Karpas-422 (cell line): ENCODE data around the gene F12. TPM values are rescaled to one million over a fixed set of nuclear protein-coding genes. Genes with fewer than 3 reads are reported as not detected.
"Not testable (repeated sequence)": the region's sequence is repeated elsewhere in the genome, so short reads cannot be mapped to it uniquely, and the experiment has no call there.

ENCODE experiments used
- DNase-seq: peaks from one replicate; pipeline ENCODE4 v3.0.0-alpha.2; 2015
- H2AFZ ChIP-seq: fragments of 200-600 bp; sonication (generic); 2 replicates; pipeline ENCODE4 v1.6.1; 2014; ENCODE audit warnings: antibody characterized with exemption, low read length, mixed read lengths
- H3K27ac ChIP-seq: fragments of 200-600 bp; sonication (generic); 2 replicates; pipeline ENCODE4 v1.5.1; 2014; ENCODE audit warnings: mild to moderate bottlenecking, low read length, moderate library complexity
- H3K27me3 ChIP-seq: fragments of 200-600 bp; sonication (generic); 2 replicates; pipeline ENCODE4 v1.6.1; 2014; ENCODE audit warnings: low read length, mixed read lengths
- H3K36me3 ChIP-seq: fragments of 200-600 bp; sonication (generic); 2 replicates; pipeline ENCODE4 v1.6.1; 2014; ENCODE audit warnings: low read length, mixed read lengths; ENCODE audit not compliant: insufficient read depth
- H3K4me1 ChIP-seq: fragments of 200-600 bp; sonication (generic); 2 replicates; pipeline ENCODE4 v1.6.1; 2014; ENCODE audit warnings: mild to moderate bottlenecking, low read length, mixed read lengths
- H3K4me2 ChIP-seq: fragments of 200-600 bp; sonication (generic); 2 replicates; pipeline ENCODE4 v1.6.1; 2014; ENCODE audit warnings: low read length, low read depth, mild to moderate bottlenecking; ENCODE audit not compliant: poor library complexity, severe bottlenecking
- H3K4me3 ChIP-seq: fragments of 200-600 bp; sonication (generic); 2 replicates; pipeline ENCODE4 v1.5.1; 2014; ENCODE audit warnings: mild to moderate bottlenecking, antibody characterized with exemption, low read length, mixed read lengths
- H3K79me2 ChIP-seq: fragments of 200-600 bp; sonication (generic); 2 replicates; pipeline ENCODE4 v1.6.1; 2014; ENCODE audit warnings: mild to moderate bottlenecking, low read length, mixed read lengths
- H3K9ac ChIP-seq: fragments of 200-600 bp; sonication (generic); 2 replicates; pipeline ENCODE4 v1.6.0; 2014; ENCODE audit warnings: low read length
- H3K9me2 ChIP-seq: fragments of 200-600 bp; sonication (generic), shearing (Covaris generic); replicated peaks from 2 replicates; pipeline ENCODE4 v1.6.0; 2014; ENCODE audit warnings: mild to moderate bottlenecking, low read length, moderate library complexity; ENCODE audit not compliant: insufficient read depth
- H3K9me3 ChIP-seq: fragments of 300-700, 200-600 bp; sonication (generic); 2 replicates; pipeline ENCODE4 v1.6.1; 2014; ENCODE audit warnings: low read length, mixed read lengths
- H4K20me1 ChIP-seq: fragments of 200-600 bp; sonication (generic); 2 replicates; pipeline ENCODE4 v1.6.1; 2014; ENCODE audit warnings: mild to moderate bottlenecking, antibody characterized with exemption, low read length, low read depth; ENCODE audit not compliant: insufficient read depth
- total RNA-seq: library from RNA; depleted of rRNA; stranded (reverse); fragments of >200 nt; shearing (Covaris generic); gene quantifications from 2 replicates; pipeline ENCODE4 v1.2.3, GENCODE V29; 2014; ENCODE audit warnings: low replicate concordance

F12 gene
- total RNA-seq, 1 experiment from 2014 or later, result 6.5 TPM

DNA sequence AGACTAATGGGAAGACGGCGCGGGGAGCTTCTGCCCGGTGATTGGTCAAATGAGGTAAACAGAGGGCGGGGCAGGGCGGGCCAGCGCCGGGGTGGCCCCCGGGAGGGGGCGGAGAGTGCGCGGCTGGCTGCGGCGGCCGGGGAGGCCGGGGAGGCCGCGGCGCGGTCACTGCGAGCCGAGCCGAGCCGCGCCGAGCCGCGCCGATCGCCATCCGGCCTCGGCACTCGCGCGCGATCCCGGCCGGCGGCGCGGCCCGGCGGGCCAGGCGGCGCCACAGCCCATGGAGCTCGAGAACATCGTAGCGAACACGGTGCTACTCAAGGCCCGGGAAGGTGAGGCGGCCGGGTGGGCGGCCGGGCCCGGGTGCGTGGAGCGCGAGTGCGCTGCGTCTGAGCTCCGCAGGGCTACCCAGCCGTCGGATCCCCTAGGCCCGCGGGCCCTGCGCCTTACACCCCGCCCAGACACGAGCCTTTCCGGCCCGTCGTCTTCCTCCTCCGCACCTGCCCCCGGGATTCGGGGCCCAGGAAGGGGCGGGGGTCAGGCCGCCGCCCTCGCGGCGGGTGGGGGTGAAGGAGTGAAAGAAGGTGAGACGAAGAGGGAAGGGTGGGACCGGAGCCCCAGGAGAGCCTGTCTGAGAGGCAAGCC lies 17.3 kb upstream of the F12 start, which contains the start of gene GRK6:
GRK6 (plus strand) TSS at position 111 of the 645 bp plus-strand sequence; CDS start at position 281, 170 bp downstream.
- peak within 1 kb of the TSS; percentile 95 for H3K4me2 ChIP-seq
- peak within 1 kb of the TSS; percentile 90 for H3K4me3 ChIP-seq
- peak within 1 kb of the TSS; percentile 92 for H3K9ac ChIP-seq
- peaks cover 20% of the 10 kb centered on the region; the same call in 1 of the 2 replicates for H4K20me1 ChIP-seq
- H3K36me3 ChIP-seq, result no peaks in the 10 kb centered on the region
- H3K27me3 ChIP-seq, result no peaks in the 10 kb centered on the region
- DNase-seq, result peak; percentile 88
- peak within 1 kb of the TSS; percentile 63 for H2AFZ ChIP-seq
- H3K27ac ChIP-seq, result peak within 1 kb of the TSS; percentile 84
- peaks cover 55% of the 10 kb centered on the region for H3K4me1 ChIP-seq
- H3K9me3 ChIP-seq, result no peaks in the 10 kb centered on the region
- H3K79me2 ChIP-seq, result peaks cover 47% of the 10 kb centered on the region
- H3K9me2 ChIP-seq, result no peaks in the 10 kb centered on the region

DNA sequence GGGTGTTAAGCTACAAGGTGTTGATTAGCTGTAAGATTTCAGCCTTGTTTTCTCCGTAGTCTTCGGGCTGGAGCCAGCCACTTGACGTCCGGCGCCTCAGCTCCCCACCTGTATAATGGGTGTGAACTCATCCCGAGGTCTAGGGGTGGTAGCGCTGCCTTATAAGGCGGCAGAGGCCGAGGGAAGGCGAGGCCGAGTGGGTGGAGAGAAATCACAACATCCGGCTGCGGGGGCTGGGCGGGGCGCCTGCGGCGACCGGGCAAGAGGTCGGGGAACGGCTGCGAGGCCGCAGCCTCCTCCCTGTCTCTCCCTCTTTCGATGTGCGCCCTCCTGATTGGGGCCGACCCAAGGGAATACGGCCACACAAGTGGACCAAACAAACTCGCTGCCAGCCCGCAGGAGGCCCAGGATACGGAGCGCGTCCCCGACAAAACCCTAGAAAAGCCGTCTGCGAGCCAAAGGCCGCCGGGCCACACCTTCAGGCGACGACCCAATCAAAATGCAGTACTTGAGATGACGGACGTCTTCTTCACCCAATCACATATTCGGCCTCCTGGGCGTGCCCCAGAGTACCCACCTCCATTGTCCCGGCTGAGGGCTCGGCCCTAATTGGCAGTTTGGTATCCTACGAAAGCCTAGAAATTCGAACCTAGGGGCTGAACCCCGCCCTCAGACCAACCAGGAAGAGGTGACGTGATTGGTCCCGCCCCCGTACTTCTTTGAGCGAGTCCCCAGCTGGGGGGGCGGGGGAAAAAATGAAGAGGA lies 16.6 kb upstream of the F12 start:
- Histone ChIP-seq H2AFZ (peak overlapping the region; percentile 63), H3K9me2 (no peaks in the 10 kb centered on the region), H3K79me2 (peaks cover 43% of the 10 kb centered on the region), H3K4me3 (peak overlapping the region; percentile 73), H3K27ac (no peak overlapping the region; the same call in 1 of the 2 replicates), H3K9ac (peak overlapping the region; percentile 78), H3K9me3 (no peaks in the 10 kb centered on the region), H3K4me2 (peak overlapping the region; percentile 83), H3K27me3 (no peaks in the 10 kb centered on the region), H4K20me1 (peaks cover 20% of the 10 kb centered on the region; the same call in 1 of the 2 replicates), H3K36me3 (no peaks in the 10 kb centered on the region), H3K4me1 (peaks cover 48% of the 10 kb centered on the region)
- peak; percentile 100 for DNase-seq

DNA sequence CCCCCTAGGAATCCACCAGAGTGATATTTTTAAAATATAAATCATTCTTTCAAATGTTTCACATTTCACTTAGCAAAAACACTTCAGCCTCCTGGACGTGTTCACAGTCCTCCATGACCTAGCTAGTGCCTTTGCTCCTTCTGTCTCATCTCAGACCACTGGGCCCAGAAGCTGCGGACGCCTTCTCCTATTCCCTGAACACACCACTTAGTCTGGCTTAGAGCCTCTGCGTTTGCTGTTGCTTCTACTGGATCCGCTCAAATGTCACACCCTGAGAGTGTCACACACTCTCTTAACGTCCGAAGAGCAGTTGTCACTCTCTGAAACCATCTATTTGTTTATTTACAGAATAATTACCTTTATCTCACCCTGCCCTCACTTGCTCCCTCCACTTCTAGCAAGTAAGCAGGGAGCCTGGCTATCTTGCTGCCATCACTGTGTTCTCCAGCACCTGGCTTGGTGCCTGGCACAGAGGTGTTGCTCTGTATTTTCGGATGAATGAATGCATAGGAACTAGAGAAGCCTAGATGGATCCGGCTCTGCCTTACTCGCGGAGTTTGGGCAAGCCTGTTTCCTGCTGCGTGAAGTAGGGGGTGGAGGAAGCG lies 15.9 kb upstream of the F12 start:
- H3K9ac ChIP-seq, result peak overlapping the region; percentile 78
- H3K36me3 ChIP-seq, result no peaks in the 10 kb centered on the region
- no peaks in the 10 kb centered on the region for H3K9me3 ChIP-seq
- peaks cover 42% of the 10 kb centered on the region for H3K4me1 ChIP-seq
- peaks cover 36% of the 10 kb centered on the region for H3K79me2 ChIP-seq
- peak overlapping the region; percentile 63 for H2AFZ ChIP-seq
- DNase-seq, result no peak
- peak overlapping the region; percentile 83 for H3K4me2 ChIP-seq
- H3K27ac ChIP-seq, result no peak overlapping the region
- H4K20me1 ChIP-seq, result peaks cover 20% of the 10 kb centered on the region; the same call in 1 of the 2 replicates
- H3K27me3 ChIP-seq, result no peaks in the 10 kb centered on the region
- no peaks in the 10 kb centered on the region for H3K9me2 ChIP-seq
- peak overlapping the region; percentile 73 for H3K4me3 ChIP-seq

DNA sequence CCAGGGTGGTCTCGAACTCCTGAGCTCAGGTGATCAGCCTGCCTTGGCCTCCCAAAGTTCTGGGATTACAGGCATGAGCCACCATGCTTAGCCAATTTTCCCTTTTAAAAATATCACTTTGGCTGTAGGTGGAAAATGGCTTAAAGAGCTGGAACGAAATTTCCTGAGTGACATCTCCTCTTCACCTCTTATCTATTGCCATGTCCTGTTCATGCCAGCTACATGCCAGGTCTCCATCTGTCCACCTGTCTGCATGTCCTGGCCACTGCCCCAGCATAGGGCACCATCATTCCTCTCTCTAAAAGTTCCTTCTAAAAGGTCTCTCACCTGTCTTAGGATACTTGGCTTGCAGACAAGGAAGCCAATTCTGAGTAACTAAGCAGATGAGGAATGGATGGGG lies 14.3 kb upstream of the F12 start:
- peaks cover 17% of the 10 kb centered on the region; the same call in 1 of the 2 replicates for H4K20me1 ChIP-seq
- H3K4me1 ChIP-seq, result peaks cover 25% of the 10 kb centered on the region
- H3K36me3 ChIP-seq, result no peaks in the 10 kb centered on the region
- H3K9ac ChIP-seq, result no peak overlapping the region
- no peak overlapping the region for H3K4me3 ChIP-seq
- H3K9me2 ChIP-seq, result no peaks in the 10 kb centered on the region
- H3K27ac ChIP-seq, result no peak overlapping the region
- peaks cover 20% of the 10 kb centered on the region for H3K79me2 ChIP-seq
- no peak overlapping the region for H2AFZ ChIP-seq
- no peaks in the 10 kb centered on the region for H3K27me3 ChIP-seq
- H3K9me3 ChIP-seq, result no peaks in the 10 kb centered on the region
- DNase-seq, result no peak
- no peak overlapping the region for H3K4me2 ChIP-seq

DNA sequence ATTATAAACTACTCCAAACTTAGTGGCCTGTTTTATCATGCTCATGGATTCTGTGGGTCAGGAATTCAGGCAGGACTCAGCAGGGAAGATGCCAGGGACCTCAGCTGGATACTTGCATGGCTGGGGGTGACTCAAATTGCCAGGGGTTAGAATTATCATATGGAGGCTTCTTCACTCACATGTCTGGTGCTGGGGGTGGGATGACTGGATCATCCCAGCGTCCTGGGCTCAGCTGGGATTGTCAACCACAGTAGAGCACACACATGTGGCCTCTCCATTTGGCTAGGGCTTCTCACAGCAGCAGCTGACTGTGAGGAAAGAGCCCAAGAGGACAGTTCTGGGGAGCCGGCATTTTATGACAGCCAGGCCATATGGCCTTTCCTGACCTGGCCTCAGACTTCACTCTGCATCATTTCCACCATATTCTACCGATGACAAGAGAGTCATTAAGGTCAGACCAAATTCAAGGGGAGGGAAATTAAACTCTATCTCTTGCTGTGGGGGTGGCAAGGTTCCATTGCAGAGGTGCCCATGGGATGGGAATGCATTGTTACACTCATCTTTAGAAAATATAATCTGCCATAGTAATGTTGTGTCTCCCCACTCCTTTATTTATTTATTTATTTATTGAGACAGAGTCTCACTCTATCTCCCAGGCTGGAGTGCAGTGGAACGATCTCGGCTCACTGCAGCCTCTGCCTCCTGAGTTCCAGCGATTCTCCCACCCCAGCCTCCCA lies 11.9 kb upstream of the F12 start:
- Histone ChIP-seq H4K20me1 (no peaks in the 10 kb centered on the region), H3K9me3 (no peaks in the 10 kb centered on the region), H3K9ac (no peak overlapping the region), H3K27me3 (no peaks in the 10 kb centered on the region), H3K36me3 (no peaks in the 10 kb centered on the region), H3K9me2 (no peaks in the 10 kb centered on the region), H3K79me2 (no peaks in the 10 kb centered on the region), H3K4me3 (no peak overlapping the region), H3K4me2 (no peak overlapping the region), H2AFZ (no peak overlapping the region), H3K4me1 (peaks cover 9% of the 10 kb centered on the region), H3K27ac (no peak overlapping the region)
- no peak for DNase-seq

DNA sequence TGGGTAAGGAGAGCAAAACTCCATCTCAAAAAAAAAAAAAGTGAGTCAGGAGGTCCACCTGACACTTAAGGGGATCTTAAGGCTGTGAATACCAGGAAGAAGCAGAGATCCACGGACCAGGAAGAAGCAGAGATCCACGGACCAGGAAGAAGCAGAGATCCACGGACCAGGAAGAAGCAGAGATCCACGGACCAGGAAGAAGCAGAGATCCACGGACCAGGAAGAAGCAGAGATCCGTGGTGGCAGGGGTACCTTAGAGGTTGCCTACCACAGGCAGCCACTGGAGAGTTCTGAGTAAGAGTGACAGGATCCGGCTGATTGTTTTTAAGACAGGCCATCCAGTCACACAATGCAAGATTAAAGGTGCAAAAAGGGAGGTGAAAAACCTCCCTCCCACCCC lies 11.1 kb upstream of the F12 start:
- not testable (repeated sequence) for H3K4me2 ChIP-seq, H3K27me3 ChIP-seq, H3K27ac ChIP-seq, H3K9me2 ChIP-seq, H3K9me3 ChIP-seq, DNase-seq, H3K36me3 ChIP-seq, H4K20me1 ChIP-seq, H3K79me2 ChIP-seq, H3K4me3 ChIP-seq, H3K4me1 ChIP-seq, H3K9ac ChIP-seq, H2AFZ ChIP-seq

DNA sequence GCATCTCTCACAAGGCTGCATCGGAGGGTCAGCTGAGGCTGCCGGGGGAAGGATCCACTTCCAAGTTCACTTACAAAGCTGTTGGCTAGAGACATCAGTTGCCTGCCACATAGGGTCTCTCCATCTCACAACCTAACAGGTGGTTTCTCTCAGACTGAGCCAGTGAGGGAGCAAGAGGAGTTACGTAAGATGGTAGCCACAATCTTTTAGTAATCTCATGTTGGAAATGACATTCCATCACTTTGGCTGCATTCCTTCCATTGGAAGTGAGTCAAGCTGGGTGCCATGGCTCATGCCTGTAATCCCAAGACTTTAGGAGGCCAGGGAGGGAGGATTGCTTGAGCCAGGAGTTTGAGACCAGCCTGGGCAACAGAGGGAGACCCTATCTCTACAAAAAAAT lies 9.7 kb upstream of the F12 start:
- Histone ChIP-seq H3K9ac (no peak overlapping the region), H3K79me2 (no peaks in the 10 kb centered on the region), H3K9me3 (no peaks in the 10 kb centered on the region), H3K27me3 (no peaks in the 10 kb centered on the region), H3K36me3 (no peaks in the 10 kb centered on the region), H3K9me2 (no peaks in the 10 kb centered on the region), H2AFZ (no peak overlapping the region), H3K4me1 (no peaks in the 10 kb centered on the region), H3K4me3 (no peak overlapping the region), H4K20me1 (no peaks in the 10 kb centered on the region), H3K4me2 (no peak overlapping the region), H3K27ac (no peak overlapping the region)
- no peak for DNase-seq

DNA sequence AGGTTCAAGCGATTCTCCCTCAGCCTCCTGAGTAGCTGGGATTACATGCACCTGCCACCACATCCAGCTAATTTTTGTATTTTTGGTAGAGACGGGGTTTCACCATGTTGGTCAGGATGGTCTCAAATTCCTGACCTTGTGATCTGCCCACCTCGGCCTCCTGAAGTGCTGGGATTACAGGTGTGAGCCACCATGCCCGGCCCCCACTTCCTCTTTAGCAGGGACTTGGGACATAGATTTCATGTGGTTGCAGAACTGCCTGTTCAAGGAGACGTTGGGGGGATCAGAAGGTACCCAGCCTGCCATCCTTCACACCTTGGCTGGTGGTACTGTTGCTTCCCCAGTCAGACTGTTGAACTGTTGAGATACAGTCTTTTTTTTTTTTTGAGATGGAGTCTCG lies 7.7 kb upstream of the F12 start:
- H3K9me2 ChIP-seq, H3K9ac ChIP-seq, H3K36me3 ChIP-seq, H3K9me3 ChIP-seq, H3K4me1 ChIP-seq, H2AFZ ChIP-seq, H3K4me2 ChIP-seq, H3K79me2 ChIP-seq, DNase-seq, H3K27me3 ChIP-seq, H3K27ac ChIP-seq, H3K4me3 ChIP-seq, H4K20me1 ChIP-seq: not testable (repeated sequence)
